Erythroblast (primary cell): Measurements from ENCODE around the gene ANO10.

ENCODE experiments used
- GATA1 ChIP-seq: IDR thresholded peaks from 2 replicates; pipeline ENCODE4 v1.6.1; 2011; ENCODE audit warnings: low read depth, mild to moderate bottlenecking, control low read depth, low read length, moderate library complexity
- POLR2A ChIP-seq: IDR thresholded peaks from 2 replicates; pipeline ENCODE4 v1.6.1; 2011; ENCODE audit warnings: mild to moderate bottlenecking, low read length

DNA sequence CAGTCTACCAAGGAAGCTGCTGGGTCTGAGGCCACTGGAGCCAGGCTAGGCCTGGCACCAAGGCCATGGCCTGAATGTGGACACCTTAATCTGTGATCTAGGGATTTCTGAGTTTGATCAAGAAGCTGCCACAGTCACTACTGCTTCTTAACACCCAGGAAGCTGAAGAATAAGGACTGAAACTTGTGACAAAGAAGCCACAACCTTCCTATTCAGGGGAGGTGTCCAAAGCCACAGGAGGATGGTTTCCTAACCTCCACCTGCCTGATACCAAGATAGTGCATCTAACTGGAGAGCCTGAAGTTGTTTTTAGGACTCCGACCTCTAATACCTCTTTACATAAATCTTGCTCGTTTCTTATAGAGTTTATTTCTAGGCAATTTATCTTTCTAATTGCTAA lies 5.5 kb upstream of the ANO10 start:
- TF ChIP-seq POLR2A = no peak
- no peak for TF ChIP-seq GATA1
